ENCODE data around the gene TLDC2. TPM values are rescaled to one million over a fixed set of nuclear protein-coding genes. Genes with fewer than 3 reads are reported as not detected.

Gene TLDC2
- total and polyA plus RNA-seq, 12 donors = 0.10 to 0.33 (median 0.26) TPM; not detected in 8

GRCh38 chr20:36862857-36863668, 12.9 kb upstream of the TLDC2 start:
- DNase-seq = peak in 2 of 7 donors; percentile 44 to 49
- intact Hi-C loops (cut with DNase I) = loop anchor here in 1 of 2 donors (10.0 kb wide), 1 partner anchor 48 kb away; no protein-coding TSS in a partner anchor
- H3K4me1 ChIP-seq (replicated peaks in 1 of 2) = peaks cover 47 to 48% of the 10 kb centered on the region in 2 donors
- H3K27ac ChIP-seq = peak overlapping the region in 4 of 5 donors; percentile 61 to 96 (median 92)
- H3K9me3 ChIP-seq (replicated peaks in 1 of 3) = no peaks in the 10 kb centered on the region
- peak; percentile 48 to 69 for TF ChIP-seq POLR2A (IDR thresholded peaks at IDR 0.05)
- TF ChIP-seq CTCF (IDR thresholded peaks at IDR 0.05) = no peak
- no peaks in the 10 kb centered on the region for H3K27me3 ChIP-seq
- H3K36me3 ChIP-seq (replicated peaks in 1 of 2) = no peaks in the 10 kb centered on the region
- H3K4me3 ChIP-seq = peak overlapping the region in 2 of 4 donors; percentile 49 to 95
- WGBS, 4 donors = 0 to 1% (median 1%) methylated on average over 19 to 128 of the region's 129 CpGs

- intact Hi-C loops (cut with DNase I) = loop anchor here in 1 of 2 donors (10.0 kb wide), 1 partner anchor 50 kb away; no protein-coding TSS in a partner anchor
- Histone ChIP-seq H3K4me3 (no peak overlapping the region), H3K4me1 (replicated peaks in 1 of 2) (peaks cover 28 to 29% of the 10 kb centered on the region in 2 donors), H3K27ac (peak overlapping the region in 1 of 5 donors; percentile 76), H3K9me3 (replicated peaks in 1 of 3) (no peaks in the 10 kb centered on the region), H3K36me3 (replicated peaks in 1 of 2) (no peaks in the 10 kb centered on the region), H3K27me3 (no peaks in the 10 kb centered on the region)
- WGBS, 4 donors = 88 to 97% (median 95%) methylated on average over 5 to 9 of the region's 9 CpGs
- peak in 1 of 7 donors; percentile 26 for DNase-seq
- no peak for TF ChIP-seq POLR2A (IDR thresholded peaks at IDR 0.05)
- no peak for TF ChIP-seq CTCF (IDR thresholded peaks at IDR 0.05)
Measured at GRCh38 chr20:36865076-36865860, 10.7 kb upstream of the TLDC2 start.

GRCh38 chr20:36865861-36866149, 10.1 kb upstream of the TLDC2 start:
- H3K36me3 ChIP-seq (replicated peaks in 1 of 2) = no peaks in the 10 kb centered on the region
- H3K27ac ChIP-seq = peak overlapping the region in 2 of 5 donors; percentile 70 to 76

More at GRCh38 chr20:36865861-36866149, 10.1 kb upstream of the TLDC2 start:
- Histone ChIP-seq H3K4me3 (no peak overlapping the region), H3K4me1 (replicated peaks in 1 of 2) (peaks cover 23 to 24% of the 10 kb centered on the region in 2 donors), H3K27me3 (no peaks in the 10 kb centered on the region), H3K9me3 (replicated peaks in 1 of 3) (no peaks in the 10 kb centered on the region)
- TF ChIP-seq CTCF (IDR thresholded peaks at IDR 0.05) (no peak), POLR2A (IDR thresholded peaks at IDR 0.05) (no peak)
- no peak for DNase-seq
- intact Hi-C loops (cut with DNase I) = loop anchor here in 1 of 2 donors (10.0 kb wide), 1 partner anchor 51 kb away; no protein-coding TSS in a partner anchor
